Keratinocyte (primary cell): ENCODE results near the gene IL36RN. TPM values are rescaled to one million over a fixed set of nuclear protein-coding genes. Genes with fewer than 3 reads are reported as not detected.

ENCODE experiments used
- DNase-seq: peaks from one replicate; pipeline ENCODE4 v3.0.0-alpha.2; 2011; ENCODE audit warnings: low read depth, missing footprints, low spot score
- FAIRE-seq: peaks from 2 replicates; lab custom pipeline; 2011; peaks lifted over from hg19 to GRCh38; lab: Jason Lieb, UNC
- H2AFZ ChIP-seq: 2 replicates; pipeline ENCODE4 v1.6.0; 2012; ENCODE audit warnings: low read length, control low read depth, inconsistent platforms; ENCODE audit not compliant: control insufficient read depth
- H3K27ac ChIP-seq: 2 replicates; pipeline ENCODE4 v1.5.1; 2011; ENCODE audit warnings: low read length; ENCODE audit not compliant: control insufficient read depth, insufficient read depth
- H3K27me3 ChIP-seq: 3 replicates; pipeline ENCODE4 v1.6.0; 2011; ENCODE audit warnings: low read length; ENCODE audit not compliant: control insufficient read depth, insufficient read depth; ENCODE audit errors: extremely low read depth
- H3K36me3 ChIP-seq, 2 experiments: 2 replicates in 1 of 2; 3 replicates in 1 of 2; pipeline ENCODE4 v1.5.1; 2011; ENCODE audit warnings: low read length in 2 of 2, mild to moderate bottlenecking in 1 of 2; ENCODE audit not compliant: control insufficient read depth in 2 of 2, insufficient read depth in 2 of 2; ENCODE audit errors: extremely low read depth in 1 of 2
- H3K4me1 ChIP-seq: 3 replicates; pipeline ENCODE4 v1.5.1; 2011; ENCODE audit warnings: low read length; ENCODE audit not compliant: control insufficient read depth, insufficient read depth; ENCODE audit errors: extremely low read depth
- H3K4me2 ChIP-seq: 3 replicates; pipeline ENCODE4 v1.6.0; 2011; ENCODE audit warnings: low read depth, low read length; ENCODE audit not compliant: control insufficient read depth, insufficient read depth; ENCODE audit errors: extremely low read depth
- H3K4me3 ChIP-seq, 3 experiments: fragments of 200-600 bp in 1 of 3; sonication (generic) in 1 of 3; 2 replicates in 2 of 3; 3 replicates in 1 of 3; pipeline ENCODE4 v1.5.1; 2011 to 2016; ENCODE audit warnings: low read length in 3 of 3, mild to moderate bottlenecking in 3 of 3, control low read depth in 2 of 3, inconsistent platforms in 1 of 3, low read depth in 1 of 3, mixed read lengths in 1 of 3, mixed run types in 1 of 3, moderate library complexity in 1 of 3; ENCODE audit not compliant: control insufficient read depth in 2 of 3, insufficient read depth in 2 of 3; ENCODE audit errors: extremely low read depth in 1 of 3
- H3K79me2 ChIP-seq: 2 replicates; pipeline ENCODE4 v1.6.0; 2012; ENCODE audit warnings: low read length; ENCODE audit not compliant: control insufficient read depth, insufficient read depth
- H3K9ac ChIP-seq: 3 replicates; pipeline ENCODE4 v1.6.0; 2011; ENCODE audit warnings: low read length; ENCODE audit not compliant: control insufficient read depth, insufficient read depth; ENCODE audit errors: extremely low read depth
- H3K9me1 ChIP-seq: 3 replicates; pipeline ENCODE4 v1.6.0; 2011; ENCODE audit warnings: low read length; ENCODE audit not compliant: control insufficient read depth, insufficient read depth; ENCODE audit errors: extremely low read depth
- H3K9me3 ChIP-seq: 2 replicates; pipeline ENCODE4 v1.5.1; 2012; ENCODE audit warnings: low read depth, low read length; ENCODE audit not compliant: control insufficient read depth
- H4K20me1 ChIP-seq: 3 replicates; pipeline ENCODE4 v1.6.0; 2011; ENCODE audit warnings: low read length; ENCODE audit not compliant: control insufficient read depth, insufficient read depth; ENCODE audit errors: extremely low read depth
- CTCF ChIP-seq, 3 experiments: IDR thresholded peaks in 1 of 3; conservative IDR thresholded peaks in 1 of 3; optimal IDR thresholded peaks in 1 of 3; 2 replicates in 2 of 3; 3 replicates in 1 of 3; pipeline versions ENCODE3 to v1.5.1; 2011; ENCODE audit warnings: low read length in 3 of 3, mild to moderate bottlenecking in 3 of 3, moderate library complexity in 2 of 3, control low read depth in 1 of 3, inconsistent platforms in 1 of 3; ENCODE audit not compliant: insufficient read depth in 2 of 3; ENCODE audit errors: extremely low read depth in 1 of 3
- EZH2 ChIP-seq: IDR thresholded peaks from one replicate; pipeline ENCODE4 v1.6.1; 2012; ENCODE audit warnings: inconsistent platforms, mild to moderate bottlenecking, low read length, moderate library complexity
- dilution Hi-C: fragments of 300-500 bp; cut with MboI; formaldehyde crosslinking; loops from one replicate; pipeline ENCODE4 v1.7.0; 2020; ENCODE audit warnings: low sequenced_read_pairs; ENCODE audit not compliant: extremely low pct_ligation_motif_present
- polyA plus RNA-seq, 5 experiments: library from polyadenylated mRNA; depleted of rRNA in 3 of 5; stranded (reverse) in 3 of 5; stranded (forward) in 1 of 5; unstranded in 1 of 5; fragments of >200 nt; gene quantifications; 1 replicate in 1 of 5; 2 replicates in 3 of 5; 3 replicates in 1 of 5; pipeline versions ENCODE4 v1.2.1 to v1.2.3, GENCODE V29; 2011 to 2012; ENCODE audit warnings: missing spikeins in 2 of 5, low read depth in 1 of 5, low replicate concordance in 1 of 5

IL36RN gene
- polyA plus RNA-seq, 1 donor (not counting 4 experiments of a cell fraction or from before 2014, with no cell fraction given): 3.9 TPM

- DNase-seq (peak; percentile 99), FAIRE-seq (peak; percentile 100)
- Histone ChIP-seq H4K20me1 (no peaks in the 10 kb centered on the region), H3K27ac (peak overlapping the region; percentile 68), H3K4me3 (no peak overlapping the region), H3K9me1 (no peaks in the 10 kb centered on the region), H3K9ac (no peak overlapping the region), H3K9me3 (no peaks in the 10 kb centered on the region), H3K27me3 (no peaks in the 10 kb centered on the region), H3K79me2 (no peaks in the 10 kb centered on the region), H2AFZ (no peak overlapping the region), H3K36me3 (no peaks in the 10 kb centered on the region), H3K4me2 (peak overlapping the region; percentile 45), H3K4me1 (peaks cover 78% of the 10 kb centered on the region)
- dilution Hi-C loops: no loop called here
- TF ChIP-seq EZH2: no peak
- TF ChIP-seq CTCF (optimal IDR thresholded peaks at IDR 0.05 in 1 of 3, IDR thresholded peaks at IDR 0.05 in 1 of 3, conservative IDR thresholded peaks at IDR 0.05 in 1 of 3; ENCODE audit: extremely low read depth in 1 of 3, insufficient read depth in 2 of 3, low read length in 3 of 3): no peak
These were observed 13.6 kb downstream of the IL36RN start for GRCh38 chr2:113072584-113072983.

- Histone ChIP-seq H3K9me1 (no peaks in the 10 kb centered on the region), H3K36me3 (no peaks in the 10 kb centered on the region), H3K27ac (peak overlapping the region; percentile 68), H4K20me1 (no peaks in the 10 kb centered on the region), H3K27me3 (no peaks in the 10 kb centered on the region), H3K79me2 (no peaks in the 10 kb centered on the region), H3K9me3 (no peaks in the 10 kb centered on the region), H3K4me3 (peak overlapping the region in 1 of 3 experiments; percentile 10), H3K4me1 (peaks cover 78% of the 10 kb centered on the region), H3K4me2 (peak overlapping the region; percentile 45), H2AFZ (no peak overlapping the region), H3K9ac (peak overlapping the region; percentile 3)
- dilution Hi-C loops: no loop called here
- peak; percentile 71 for FAIRE-seq
- no peak for DNase-seq
- TF ChIP-seq CTCF (optimal IDR thresholded peaks at IDR 0.05 in 1 of 3, IDR thresholded peaks at IDR 0.05 in 1 of 3, conservative IDR thresholded peaks at IDR 0.05 in 1 of 3; ENCODE audit: extremely low read depth in 1 of 3, insufficient read depth in 2 of 3, low read length in 3 of 3): no peak
- no peak for TF ChIP-seq EZH2
These were observed 14.4 kb downstream of the IL36RN start for GRCh38 chr2:113073325-113073834.
